HG03469 (cell line): ENCODE results near the gene SGSM1.

ENCODE experiments used
- ATAC-seq: cut with Tn5 transposase; IDR thresholded peaks from one replicate; pipeline ENCODE4 v1.9.1; 2021; ENCODE audit warnings: mild to moderate bottlenecking, moderate library complexity, moderate number of reproducible peaks; ENCODE audit not compliant: unreplicated experiment

The SGSM1 gene

GRCh38 chr22:24805790-24806662 is at the start of gene SGSM1:
Gene SGSM1 (plus strand): TSS chr22:24806211. CDS start chr22:24806326, 115 bp downstream.
- ATAC-seq, result no peak

GRCh38 chr22:24758164-24758799 is 47.7 kb upstream of the SGSM1 start:
- no peak for ATAC-seq

GRCh38 chr22:24759765-24760164 is 46.2 kb upstream of the SGSM1 start:
- ATAC-seq, result no peak

GRCh38 chr22:24760708-24761306 is 45.2 kb upstream of the SGSM1 start:
- ATAC-seq, result no peak

- no peak for ATAC-seq
These were observed 43.9 kb upstream of the SGSM1 start for GRCh38 chr22:24761888-24762675.

- no peak for ATAC-seq
These were observed 42.0 kb upstream of the SGSM1 start for GRCh38 chr22:24763872-24764485.

GRCh38 chr22:24765166-24765565 is 40.8 kb upstream of the SGSM1 start:
- no peak for ATAC-seq

GRCh38 chr22:24768537-24769374 is 37.3 kb upstream of the SGSM1 start:
- ATAC-seq, result no peak

GRCh38 chr22:24772493-24773220 is 33.4 kb upstream of the SGSM1 start:
- no peak for ATAC-seq

- ATAC-seq, result no peak
These were observed 30.1 kb upstream of the SGSM1 start for GRCh38 chr22:24775769-24776492.

GRCh38 chr22:24776525-24776924 is 29.5 kb upstream of the SGSM1 start:
- no peak for ATAC-seq

GRCh38 chr22:24789516-24789915 is 16.5 kb upstream of the SGSM1 start:
- no peak for ATAC-seq

- ATAC-seq, result no peak
These were observed 14.6 kb upstream of the SGSM1 start for GRCh38 chr22:24791362-24791761.

GRCh38 chr22:24796056-24796455 is 10.0 kb upstream of the SGSM1 start:
- ATAC-seq, result no peak

GRCh38 chr22:24796860-24797259 is 9.2 kb upstream of the SGSM1 start:
- ATAC-seq, result no peak

- ATAC-seq, result no peak
These were observed 4.0 kb upstream of the SGSM1 start for GRCh38 chr22:24801901-24802465.

- no peak for ATAC-seq
These were observed 2.9 kb upstream of the SGSM1 start for GRCh38 chr22:24803064-24803542.

- no peak for ATAC-seq
These were observed 621 bp downstream of the SGSM1 start for GRCh38 chr22:24806663-24807001.
